IMR-90 (cell line): ENCODE measurements around the gene PYGM. TPM values are rescaled to one million over a fixed set of nuclear protein-coding genes. Genes with fewer than 3 reads are reported as not detected.

Experiments used
- ATAC-seq: fragments of 200-7000 bp; cut with Tn5 transposase; 2 replicates; pipeline ENCODE4 v1.9.1; 2020; ENCODE audit warnings: low read depth, mild to moderate bottlenecking, moderate library complexity
- BruUV-seq: library from RNA; stranded (reverse); fragments of 400-500 nt; replicated peaks from 2 replicates; lab custom pipeline; 2021; lab: Mats Ljungman, UMichigan
- CTCF ChIA-PET: fragments of 300-600 bp; formaldehyde crosslinking; extraction: SDS; loops from one replicate; lab custom pipeline; 2021; ENCODE audit warnings: antibody characterized with exemption; lab: Yijun Ruan, JAX
- POLR2A ChIA-PET: fragments of 300-600 bp; sonication (Branson Sonifier 250); formaldehyde crosslinking; loops from one replicate; lab custom pipeline; 2022; ENCODE audit warnings: antibody characterized with exemption; ENCODE audit not compliant: unreplicated experiment; lab: Charles Lee
- DNase-seq: peaks from one replicate; pipeline ENCODE4 v3.0.0; 2013
- H2AFZ ChIP-seq: replicated peaks from 2 replicates; pipeline ENCODE3; 2013; ENCODE audit warnings: low read length, mild to moderate bottlenecking; ENCODE audit not compliant: poor library complexity
- H2AK5ac ChIP-seq: 2 replicates; pipeline ENCODE4 v1.6.1; 2013; ENCODE audit warnings: low read depth, low read length, inconsistent platforms
- H2AK9ac ChIP-seq: replicated peaks from 2 replicates; pipeline ENCODE3; 2013; ENCODE audit warnings: mild to moderate bottlenecking, low read depth, low read length, moderate library complexity; ENCODE audit not compliant: poor library complexity
- H2BK120ac ChIP-seq: 2 replicates; pipeline ENCODE4 v1.6.1; 2013; ENCODE audit warnings: low read depth, low read length, inconsistent platforms
- H2BK15ac ChIP-seq: 3 replicates; pipeline ENCODE4 v1.6.1; 2013; ENCODE audit warnings: low read depth, low read length, inconsistent platforms
- H2BK20ac ChIP-seq: 2 replicates; pipeline ENCODE4 v1.6.1; 2013; ENCODE audit warnings: low read depth, mild to moderate bottlenecking, inconsistent platforms, low read length, moderate library complexity
- H2BK5ac ChIP-seq: 2 replicates; pipeline ENCODE4 v1.6.1; 2013; ENCODE audit warnings: mild to moderate bottlenecking, low read depth, low read length, inconsistent platforms; ENCODE audit not compliant: poor library complexity, severe bottlenecking
- H3K14ac ChIP-seq: replicated peaks from 2 replicates; pipeline ENCODE4 v1.6.1; 2013; ENCODE audit warnings: low read depth, low read length, inconsistent platforms
- H3K18ac ChIP-seq: 2 replicates; pipeline ENCODE4 v1.6.1; 2013; ENCODE audit warnings: low read depth, low read length, control low read depth
- H3K23ac ChIP-seq: 2 replicates; pipeline ENCODE4 v1.6.1; 2013; ENCODE audit warnings: low read depth, low read length, inconsistent platforms
- H3K27ac ChIP-seq: 2 replicates; pipeline ENCODE4 v1.5.1; 2013; ENCODE audit warnings: mild to moderate bottlenecking, control low read depth, low read length; ENCODE audit not compliant: insufficient read depth
- H3K27me3 ChIP-seq: 2 replicates; pipeline ENCODE4 v1.6.1; 2013; ENCODE audit warnings: low read length; ENCODE audit not compliant: control insufficient read depth, insufficient read depth
- H3K36me3 ChIP-seq: 2 replicates; pipeline ENCODE4 v1.6.1; 2013; ENCODE audit warnings: low read length, mixed read lengths; ENCODE audit not compliant: control insufficient read depth, insufficient read depth
- H3K4ac ChIP-seq: 2 replicates; pipeline ENCODE4 v1.6.1; 2013; ENCODE audit warnings: low read depth, low read length, inconsistent platforms
- H3K4me1 ChIP-seq: 2 replicates; pipeline ENCODE4 v1.6.1; 2013; ENCODE audit warnings: low read length, mixed read lengths; ENCODE audit not compliant: control insufficient read depth, insufficient read depth
- H3K4me2 ChIP-seq: 2 replicates; pipeline ENCODE4 v1.6.1; 2013; ENCODE audit warnings: low read depth, mild to moderate bottlenecking, control low read depth, low read length, moderate library complexity
- H3K4me3 ChIP-seq: 2 replicates; pipeline ENCODE4 v1.5.1; 2013; ENCODE audit warnings: low read depth, mild to moderate bottlenecking, control low read depth, low read length, moderate library complexity; ENCODE audit not compliant: insufficient read depth
- H3K56ac ChIP-seq: 2 replicates; pipeline ENCODE4 v1.6.1; 2013; ENCODE audit warnings: low read length, inconsistent platforms; ENCODE audit not compliant: insufficient read depth; ENCODE audit errors: extremely low read depth
- H3K79me1 ChIP-seq, 2 experiments: 2 replicates each; pipeline ENCODE4 v1.6.1; 2013; ENCODE audit warnings: low read length in 2 of 2, inconsistent platforms in 1 of 2, low read depth in 1 of 2
- H3K9ac ChIP-seq: 2 replicates; pipeline ENCODE4 v1.6.1; 2013; ENCODE audit warnings: low read depth, low read length, control low read depth
- H3K9me1 ChIP-seq: 2 replicates; pipeline ENCODE4 v1.6.1; 2013; ENCODE audit warnings: low read length, inconsistent platforms; ENCODE audit not compliant: insufficient read depth
- H3K9me3 ChIP-seq: 2 replicates; pipeline ENCODE4 v1.6.1; 2013; ENCODE audit warnings: low read length; ENCODE audit not compliant: control insufficient read depth, insufficient read depth
- H4K20me1 ChIP-seq: 2 replicates; pipeline ENCODE4 v1.6.1; 2013; ENCODE audit warnings: low read length, inconsistent platforms; ENCODE audit not compliant: insufficient read depth
- H4K5ac ChIP-seq: 2 replicates; pipeline ENCODE4 v1.6.1; 2013; ENCODE audit warnings: mild to moderate bottlenecking, low read depth, low read length, control low read depth
- H4K8ac ChIP-seq, 2 experiments: 2 replicates each; pipeline ENCODE4 v1.6.1; 2013; ENCODE audit warnings: low read depth in 2 of 2, low read length in 2 of 2, control low read depth in 1 of 2, inconsistent platforms in 1 of 2
- H4K91ac ChIP-seq: 2 replicates; pipeline ENCODE4 v1.6.1; 2013; ENCODE audit warnings: low read depth, low read length, inconsistent platforms; ENCODE audit not compliant: insufficient read depth
- BHLHE40 ChIP-seq: fragments of 150-350 bp; IDR thresholded peaks from 2 replicates; pipeline ENCODE4 v1.6.1; 2016; ENCODE audit warnings: mild to moderate bottlenecking, low read depth, low read length
- CEBPB ChIP-seq: IDR thresholded peaks from 2 replicates; pipeline ENCODE4 v1.6.1; 2012; ENCODE audit warnings: low read depth, low read length, improper control_type of control experiment
- CHD1 ChIP-seq: IDR thresholded peaks from 2 replicates; pipeline ENCODE4 v1.6.1; 2012; ENCODE audit warnings: low read depth, low read length, improper control_type of control experiment
- CTCF ChIP-seq: conservative IDR thresholded peaks from 2 replicates; pipeline ENCODE4 v1.5.1; 2012; ENCODE audit warnings: mild to moderate bottlenecking, low read depth, low read length, improper control_type of control experiment
- ELK1 ChIP-seq: fragments of 150-350 bp; IDR thresholded peaks from 2 replicates; pipeline ENCODE4 v1.6.1; 2016; ENCODE audit warnings: low read depth, mild to moderate bottlenecking, low read length, moderate library complexity, borderline replicate concordance
- FOS ChIP-seq: fragments of 150-350 bp; IDR thresholded peaks from 2 replicates; pipeline ENCODE4 v1.6.1; 2016; ENCODE audit warnings: low read depth, low read length
- MAFK ChIP-seq: IDR thresholded peaks from 2 replicates; pipeline ENCODE4 v1.6.1; 2012; ENCODE audit warnings: low read depth, low read length, improper control_type of control experiment
- MAZ ChIP-seq: IDR thresholded peaks from 2 replicates; pipeline ENCODE4 v1.6.1; 2012; ENCODE audit warnings: low read depth, mild to moderate bottlenecking, low read length, improper control_type of control experiment, moderate library complexity, borderline replicate concordance
- MXI1 ChIP-seq: IDR thresholded peaks from 2 replicates; pipeline ENCODE4 v1.6.1; 2012; ENCODE audit warnings: low read depth, mild to moderate bottlenecking, low read length, moderate library complexity, borderline replicate concordance
- NFE2L2 ChIP-seq: fragments of 150-350 bp; IDR thresholded peaks from 2 replicates; pipeline ENCODE4 v1.6.1; 2016; ENCODE audit warnings: low read depth, mild to moderate bottlenecking, low read length
- POLR2A ChIP-seq: IDR thresholded peaks from 2 replicates; pipeline ENCODE4 v1.6.1; 2012; ENCODE audit warnings: mild to moderate bottlenecking, low read depth, low read length
- RAD21 ChIP-seq: IDR thresholded peaks from 2 replicates; pipeline ENCODE4 v1.6.1; 2012; ENCODE audit warnings: low read length, improper control_type of control experiment
- RCOR1 ChIP-seq: IDR thresholded peaks from 2 replicates; pipeline ENCODE4 v1.6.1; 2012; ENCODE audit warnings: mild to moderate bottlenecking, low read length, improper control_type of control experiment; ENCODE audit not compliant: insufficient replicate concordance
- RFX5 ChIP-seq: IDR thresholded peaks from 2 replicates; pipeline ENCODE4 v1.8.0; 2012; ENCODE audit warnings: low read depth, mild to moderate bottlenecking, low read length, moderate library complexity
- SMC3 ChIP-seq: fragments of 150-350 bp; IDR thresholded peaks from 2 replicates; pipeline ENCODE4 v1.6.1; 2016; ENCODE audit warnings: low read depth, mild to moderate bottlenecking, antibody characterized with exemption, low read length, moderate library complexity
- WGBS, 2 experiments: methylation state at CpG; one replicate each; pipeline versions ENCODE4 v1.1.5 to v1.1.7; 2013; ENCODE audit warnings: missing lambda C conversion rate in 2 of 2; ENCODE audit not compliant: insufficient read length in 1 of 2; ENCODE audit errors: extremely low coverage in 2 of 2; 5-methylcytosine and 5-hydroxymethylcytosine counted together
- dilution Hi-C: fragments of 300-500 bp; cut with HindIII; formaldehyde crosslinking; loops from one replicate; pipeline ENCODE4 v1.14.3; 2018; ENCODE audit warnings: low sequenced_read_pairs; ENCODE audit not compliant: unreplicated experiment
- in situ Hi-C: fragments of 300-500 bp; cut with MboI; formaldehyde crosslinking; loops from 3 replicates; pipeline ENCODE4 v1.14.3; 2019; ENCODE audit warnings: low sequenced_read_pairs, inconsistent platforms, mixed read lengths
- intact Hi-C: fragments of 100-400 bp; cut with micrococcal nuclease; formaldehyde crosslinking; loops from 2 replicates; pipeline ENCODE4 v1.10.0; 2022
- polyA plus RNA-seq, 3 experiments: library from polyadenylated mRNA; depleted of rRNA; stranded (reverse); fragments of >200 nt; gene quantifications; 2 replicates each; pipeline ENCODE4 v1.2.3, GENCODE V29; 2012; ENCODE audit warnings: low replicate concordance in 1 of 3
- total RNA-seq: library from RNA; depleted of rRNA; stranded (reverse); fragments of >200 nt; gene quantifications from 2 replicates; pipeline ENCODE4 v1.2.3, GENCODE V29; 2012
- TF ChIP-seq, protein P1 (sequence below): fragments of 150-350 bp; IDR thresholded peaks from 2 replicates; pipeline ENCODE4 v1.6.1; 2017; ENCODE audit warnings: mild to moderate bottlenecking, antibody characterized with exemption, low read length, low read depth

The PYGM gene
- total and polyA plus RNA-seq, 2 of the 4 experiments (the other 2 are of a cell fraction), result 0.18 to 0.21 TPM

- Histone ChIP-seq H4K20me1 (no peaks in the 10 kb centered on the region), H3K18ac (no peak overlapping the region), H2AK9ac (no peak overlapping the region), H2AK5ac (no peak overlapping the region), H2BK20ac (no peak overlapping the region), H3K14ac (no peak overlapping the region), H3K9me1 (no peaks in the 10 kb centered on the region), H3K23ac (no peak overlapping the region), H2BK15ac (no peak overlapping the region), H3K9me3 (no peaks in the 10 kb centered on the region), H3K4me2 (no peak overlapping the region), H2AFZ (no peak overlapping the region), H2BK5ac (no peak overlapping the region), H4K91ac (no peak overlapping the region), H2BK120ac (no peak overlapping the region), H3K4me1 (no peaks in the 10 kb centered on the region), H3K27me3 (no peaks in the 10 kb centered on the region), H4K5ac (no peak overlapping the region), H3K4me3 (no peak overlapping the region), H3K36me3 (peaks cover 30% of the 10 kb centered on the region), H3K56ac (no peak overlapping the region), H3K79me1 (no peaks in the 10 kb centered on the region), H4K8ac (no peak overlapping the region), H3K27ac (no peak overlapping the region), H3K4ac (no peak overlapping the region), H3K9ac (no peak overlapping the region)
- ChIA-PET POLR2A (no interaction called here), CTCF (no interaction called here)
- BruUV-seq, result no TSS peak
- TF ChIP-seq SMC3 (no peak), MAZ (no peak), CEBPB (no peak), BHLHE40 (no peak), CTCF (no peak), MXI1 (no peak), RFX5 (no peak), RAD21 (no peak), RCOR1 (no peak), CHD1 (no peak), NFE2L2 (no peak), MAFK (no peak), FOS (no peak), ELK1 (no peak), POLR2A (no peak)
- TF ChIP-seq, protein P1, sequence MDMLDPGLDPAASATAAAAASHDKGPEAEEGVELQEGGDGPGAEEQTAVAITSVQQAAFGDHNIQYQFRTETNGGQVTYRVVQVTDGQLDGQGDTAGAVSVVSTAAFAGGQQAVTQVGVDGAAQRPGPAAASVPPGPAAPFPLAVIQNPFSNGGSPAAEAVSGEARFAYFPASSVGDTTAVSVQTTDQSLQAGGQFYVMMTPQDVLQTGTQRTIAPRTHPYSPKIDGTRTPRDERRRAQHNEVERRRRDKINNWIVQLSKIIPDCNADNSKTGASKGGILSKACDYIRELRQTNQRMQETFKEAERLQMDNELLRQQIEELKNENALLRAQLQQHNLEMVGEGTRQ, result no peak
- ATAC-seq (no peak), DNase-seq (no peak)
- intact Hi-C loops (no loop called here), dilution Hi-C loops (no loop called here), in situ Hi-C loops (no loop called here)
- WGBS, 2 experiments, result no CpG with 5 or more reads among the region's 4 CpGs
Measured at GRCh38 chr11:64792482-64792881, 32.7 kb upstream of the PYGM start.
